Middle frontal gyrus (tissue), 1 donor: Measurements from ENCODE around the gene ZNF565.
"Not testable (repeated sequence)": the region's sequence is repeated elsewhere in the genome, so short reads cannot be mapped to it uniquely, and the experiment has no call there.

Source experiments
- DNase-seq: peaks from one replicate; pipeline ENCODE4 v3.0.0-alpha.2; 2015; ENCODE audit warnings: low spot score; ENCODE audit errors: extremely low spot score

ZNF565 gene

GRCh38 chr19:36214386-36215275 lies at the start of gene ZNF565, which contains the start of gene ZNF146:
ZNF565 (minus strand) TSS chr19:36214665; CDS start chr19:36201985, 12,680 bp downstream.
ZNF146 (plus strand) TSS chr19:36215106; CDS start chr19:36236441, 21,335 bp downstream.
- peak; percentile 96 for DNase-seq

- DNase-seq: no peak
These were observed 44.7 kb upstream of the ZNF565 start for GRCh38 chr19:36259211-36259610.

GRCh38 chr19:36258028-36258875 lies 43.8 kb upstream of the ZNF565 start:
- no peak for DNase-seq

DNA sequence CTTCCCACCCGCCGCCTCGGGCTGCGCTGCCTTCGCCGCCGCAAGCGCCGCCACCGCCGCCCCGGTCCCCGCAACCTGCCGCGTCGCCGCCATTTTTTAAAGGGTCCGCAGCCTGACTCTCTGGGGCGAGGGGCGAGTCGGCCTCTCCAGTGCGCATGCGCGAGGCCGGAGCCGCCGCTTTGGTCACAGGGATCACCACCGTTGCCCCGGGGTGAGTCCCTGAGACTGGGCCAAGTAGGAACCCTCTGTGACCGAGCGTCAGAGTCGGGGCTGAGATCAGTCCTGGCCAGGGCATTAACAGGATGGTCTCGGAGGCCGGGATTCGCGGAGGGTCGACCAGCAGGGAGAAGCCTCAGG lies 43.0 kb upstream of the ZNF565 start:
- no peak for DNase-seq

- DNase-seq: no peak
These were observed 42.5 kb upstream of the ZNF565 start for GRCh38 chr19:36256853-36257519.

DNA sequence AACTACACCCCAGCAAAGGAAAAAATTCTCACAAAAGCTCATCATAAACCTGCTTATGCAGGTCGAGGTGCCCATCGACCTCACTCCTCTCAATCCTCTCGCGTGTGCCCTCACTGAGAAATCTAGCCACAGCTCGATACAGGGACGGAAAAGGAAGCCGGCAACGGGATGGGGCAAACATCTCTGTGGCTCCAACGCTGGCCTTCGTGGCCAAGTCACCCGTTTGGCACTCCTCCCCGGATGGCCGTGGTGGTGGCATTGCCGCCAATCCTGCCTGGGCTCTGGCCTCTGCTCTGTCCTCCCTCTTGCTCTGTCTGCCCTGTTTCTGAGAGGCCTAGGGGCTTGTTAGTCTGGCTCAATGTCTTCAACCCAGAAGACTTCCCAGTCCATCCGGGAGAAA lies 41.6 kb upstream of the ZNF565 start:
- no peak for DNase-seq

- no peak for DNase-seq
These were observed 40.9 kb upstream of the ZNF565 start for GRCh38 chr19:36255316-36255715.

DNA sequence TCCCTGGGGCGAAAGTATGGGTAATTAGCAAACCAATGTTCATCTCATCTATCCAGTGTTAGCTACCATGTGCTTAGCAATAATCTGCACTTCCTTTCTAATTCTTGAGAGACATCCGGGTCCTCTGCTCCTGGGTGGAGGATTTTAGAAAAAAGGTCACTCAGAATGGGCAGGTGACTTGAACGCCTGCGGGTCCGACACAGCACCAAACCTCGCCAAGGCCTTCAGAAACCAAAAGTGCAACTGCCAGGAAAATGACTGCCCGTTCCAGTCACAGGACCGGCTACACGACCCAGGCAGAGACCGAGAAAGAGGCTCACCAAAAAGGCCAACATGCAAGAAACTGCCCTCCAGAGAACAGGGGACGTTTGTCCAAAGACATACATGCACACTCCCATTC lies 40.4 kb upstream of the ZNF565 start:
- no peak for DNase-seq

DNA sequence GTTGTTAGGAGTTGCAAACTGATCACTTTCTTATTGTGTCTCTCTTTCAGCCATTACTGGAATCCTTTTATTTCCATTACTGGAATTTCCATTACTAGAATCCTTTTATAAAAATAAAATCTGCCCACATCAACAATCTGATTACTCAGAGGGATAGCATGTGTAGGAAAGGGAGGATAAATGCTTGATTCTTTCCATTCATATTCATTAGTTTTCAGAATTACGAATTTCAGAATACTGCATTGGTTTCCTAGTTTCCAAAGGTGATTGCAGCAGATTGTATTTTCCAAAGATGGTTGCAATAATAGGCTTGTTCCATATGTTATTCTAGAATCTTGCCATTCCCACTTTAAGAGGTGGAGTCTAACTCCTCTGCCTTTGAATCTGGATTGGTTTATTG lies 37.6 kb upstream of the ZNF565 start:
- DNase-seq: no peak

DNA sequence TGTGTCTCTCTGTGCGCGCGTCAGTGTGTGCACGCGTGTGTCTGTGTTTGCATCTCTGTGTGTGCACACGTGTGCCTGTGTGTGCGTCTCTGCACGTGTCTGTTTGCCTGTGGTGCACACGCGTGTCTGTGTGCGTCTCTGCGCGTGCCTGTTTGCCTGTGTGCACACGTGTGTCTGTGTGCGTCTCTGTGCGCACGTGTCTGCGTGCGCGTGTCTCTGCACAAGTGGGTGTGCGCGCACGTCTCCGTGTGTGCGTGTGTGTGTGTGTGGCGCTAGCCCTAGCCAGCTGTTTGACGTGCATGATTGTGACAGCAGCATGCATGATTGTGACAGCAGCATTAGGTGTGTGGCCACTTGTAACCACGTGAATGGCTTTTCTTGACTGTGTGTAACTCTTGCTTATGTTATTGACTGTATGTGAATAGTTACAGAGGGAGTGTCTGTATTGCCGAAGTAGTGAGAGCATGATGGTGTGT lies 31.6 kb upstream of the ZNF565 start:
- peak; percentile 46 for DNase-seq

- DNase-seq: no peak
These were observed 30.9 kb upstream of the ZNF565 start for GRCh38 chr19:36245210-36246005.

GRCh38 chr19:36244066-36244465 lies 29.6 kb upstream of the ZNF565 start:
- no peak for DNase-seq

DNA sequence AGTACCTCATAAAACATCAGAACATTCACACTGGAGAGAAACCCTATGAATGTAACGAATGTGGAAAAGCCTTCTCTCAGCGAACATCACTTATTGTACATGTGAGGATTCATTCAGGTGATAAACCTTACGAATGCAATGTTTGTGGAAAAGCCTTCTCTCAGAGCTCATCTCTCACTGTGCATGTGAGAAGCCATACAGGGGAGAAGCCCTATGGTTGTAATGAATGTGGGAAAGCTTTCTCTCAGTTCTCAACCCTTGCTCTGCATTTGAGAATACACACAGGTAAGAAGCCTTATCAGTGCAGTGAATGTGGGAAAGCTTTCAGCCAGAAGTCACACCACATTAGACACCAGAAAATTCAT lies 22.5 kb upstream of the ZNF565 start:
- no peak for DNase-seq

DNA sequence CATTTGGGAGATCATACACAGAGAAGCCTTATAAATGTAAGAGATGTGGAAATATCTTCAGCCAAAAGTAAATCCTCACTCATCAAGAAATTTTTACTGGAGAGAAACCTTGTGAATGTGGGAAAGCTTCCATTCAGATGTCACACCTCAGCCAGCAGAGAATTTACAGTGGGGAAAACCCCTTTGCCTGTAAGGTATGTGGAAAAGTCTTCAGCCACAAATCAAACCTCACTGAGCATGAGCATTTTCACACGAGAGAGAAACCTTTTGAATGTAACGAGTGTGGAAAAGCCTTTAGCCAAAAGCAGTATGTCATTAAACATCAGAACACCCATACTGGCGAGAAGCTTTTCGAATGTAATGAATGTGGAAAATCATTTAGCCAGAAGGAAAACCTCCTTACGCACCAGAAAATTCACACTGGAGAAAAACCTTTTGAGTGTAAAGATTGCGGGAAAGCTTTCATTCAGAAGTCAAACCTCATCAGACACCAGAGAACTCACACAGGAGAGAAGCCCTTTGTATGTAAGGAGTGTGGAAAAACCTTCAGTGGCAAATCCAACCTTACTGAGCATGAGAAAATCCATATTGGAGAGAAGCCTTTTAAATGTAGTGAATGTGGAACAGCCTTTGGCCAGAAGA lies 22.0 kb upstream of the ZNF565 start:
- no peak for DNase-seq

DNA sequence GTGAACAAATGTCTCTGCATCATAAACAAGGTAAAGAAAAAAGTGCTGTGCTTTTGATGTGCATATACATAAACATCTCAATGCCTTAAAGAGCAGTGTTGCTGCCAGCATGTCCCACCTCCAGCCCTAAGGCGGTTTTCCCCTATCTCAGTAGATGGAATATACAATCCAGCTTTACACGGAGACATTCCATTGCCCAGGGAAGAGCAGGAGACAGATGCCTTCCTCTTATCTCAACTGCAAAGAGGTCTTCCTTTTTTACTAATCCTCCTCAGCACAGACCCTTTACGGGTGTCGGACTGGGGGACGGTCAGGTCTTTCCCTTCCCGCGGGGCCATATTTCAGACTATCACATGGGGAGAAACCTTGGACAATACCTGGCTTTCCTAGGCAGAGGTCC lies 19.2 kb upstream of the ZNF565 start:
- not testable (repeated sequence) for DNase-seq

DNA sequence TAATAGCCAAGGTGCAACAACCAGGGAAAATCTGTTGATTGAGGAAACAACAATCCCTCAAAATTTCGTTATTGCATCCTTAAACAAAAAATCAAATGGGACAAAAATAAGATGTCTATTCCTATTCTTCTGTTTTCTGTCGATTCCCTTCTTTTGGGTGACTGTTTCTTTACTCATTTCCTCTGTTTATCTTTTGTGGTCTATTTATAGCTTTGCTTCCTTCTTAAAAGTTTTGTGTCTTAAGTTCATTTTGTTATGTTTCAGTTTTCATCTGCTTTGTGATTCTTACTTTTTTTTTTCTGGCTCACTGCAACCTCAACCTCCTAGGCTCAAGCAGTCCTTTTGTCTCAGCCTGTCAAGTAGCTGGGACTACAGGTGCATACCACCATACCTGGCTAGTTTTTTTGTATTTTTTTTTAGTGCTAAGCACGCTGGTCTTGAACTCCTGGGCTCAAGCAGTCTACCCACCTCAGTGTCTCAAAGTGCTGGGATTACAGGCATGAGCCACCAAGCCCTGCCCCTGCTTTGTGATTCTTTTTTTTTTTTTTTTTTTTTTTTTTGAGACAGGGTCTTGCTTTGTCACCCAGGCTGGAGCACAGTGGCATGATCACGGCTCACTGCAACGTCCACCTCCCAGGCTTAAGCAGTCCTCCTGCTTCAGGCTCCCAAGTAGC lies 10.9 kb upstream of the ZNF565 start:
- DNase-seq: no peak

DNA sequence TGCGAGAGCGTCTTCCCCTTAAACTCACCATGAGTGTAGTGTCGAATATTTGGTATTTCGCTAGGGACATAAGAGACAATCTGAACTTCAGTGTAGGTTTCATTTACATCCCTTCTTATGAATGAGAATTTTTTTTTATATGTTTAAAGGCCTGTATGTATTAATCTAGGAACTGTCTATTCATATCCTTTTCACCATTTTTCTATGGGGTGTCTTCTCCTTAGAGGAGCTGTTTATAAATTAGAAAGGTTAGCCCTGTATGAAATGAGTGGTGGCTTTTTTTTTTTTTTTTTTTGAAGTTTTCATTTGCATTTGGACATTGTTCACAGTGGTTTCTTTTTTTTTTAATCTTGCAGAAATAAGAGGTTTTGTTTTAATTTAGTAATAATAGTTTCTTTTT lies 8.0 kb upstream of the ZNF565 start:
- no peak for DNase-seq

DNA sequence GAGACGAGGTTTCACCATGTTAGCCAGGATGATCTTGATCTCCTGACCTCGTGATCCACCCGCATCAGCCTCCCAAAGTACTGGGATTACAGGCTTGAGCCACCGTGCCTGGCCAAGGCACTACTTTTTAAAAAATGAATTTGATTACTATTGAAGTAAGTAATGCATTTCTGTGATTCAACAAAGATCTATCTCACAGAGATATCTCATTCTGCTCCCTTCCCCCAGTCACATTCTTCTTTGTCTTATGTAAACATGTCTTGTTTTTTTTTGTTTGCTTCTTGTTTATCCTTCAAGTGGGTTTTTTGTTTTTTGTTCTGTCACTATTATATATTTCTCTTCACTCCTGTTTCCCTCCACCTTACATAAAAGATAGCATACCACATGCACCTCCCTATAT lies 7.0 kb upstream of the ZNF565 start:
- DNase-seq: no peak

GRCh38 chr19:36215276-36216123 lies 1.0 kb upstream of the ZNF565 start:
- DNase-seq: no peak
